ENCODE data around the gene STYX. TPM values are rescaled to one million over a fixed set of nuclear protein-coding genes. Genes with fewer than 3 reads are reported as not detected.

The STYX gene, protein sequence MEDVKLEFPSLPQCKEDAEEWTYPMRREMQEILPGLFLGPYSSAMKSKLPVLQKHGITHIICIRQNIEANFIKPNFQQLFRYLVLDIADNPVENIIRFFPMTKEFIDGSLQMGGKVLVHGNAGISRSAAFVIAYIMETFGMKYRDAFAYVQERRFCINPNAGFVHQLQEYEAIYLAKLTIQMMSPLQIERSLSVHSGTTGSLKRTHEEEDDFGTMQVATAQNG
- polyA plus RNA-seq: 1 to 10 TPM; 4.5 to 7.8 (median 5.7) TPM

DNA sequence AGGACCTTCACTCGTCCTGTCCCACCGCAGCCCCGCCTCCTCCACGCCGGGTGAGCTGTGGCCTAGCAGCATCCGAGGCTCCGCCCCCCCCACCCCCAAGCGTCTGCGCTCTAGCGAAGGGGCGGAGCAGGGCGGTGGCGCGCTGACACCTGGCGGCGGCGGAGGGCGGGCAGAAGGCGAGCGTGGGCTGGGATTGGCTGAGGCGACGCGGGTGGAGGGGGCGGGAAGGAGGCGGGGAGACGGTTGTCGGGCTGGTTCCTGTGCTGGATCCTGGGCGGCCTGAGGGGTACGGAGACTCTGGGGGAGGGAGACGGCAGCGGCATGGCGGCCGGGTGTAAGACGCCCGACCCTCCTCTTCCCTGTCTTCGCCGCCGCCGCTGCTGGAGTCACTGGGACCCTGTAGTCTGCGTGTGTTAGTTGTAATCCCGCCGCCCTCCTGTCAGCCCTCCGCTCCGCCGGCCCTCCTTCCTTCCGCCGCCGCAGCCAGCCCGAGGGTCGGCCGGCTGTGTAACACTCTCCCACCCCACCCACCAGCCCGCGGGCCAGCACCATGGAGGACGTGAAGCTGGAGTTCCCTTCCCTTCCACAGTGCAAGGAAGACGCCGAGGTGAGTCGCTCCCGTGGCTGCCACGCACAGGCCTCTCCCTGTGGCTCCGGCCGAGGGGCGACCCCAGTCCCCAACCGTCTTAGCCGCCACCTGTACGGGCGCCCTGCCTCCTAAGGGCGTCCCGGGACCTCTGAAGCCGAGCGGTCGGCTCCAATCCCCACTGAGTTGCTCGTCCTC is at the start of gene STYX:
Gene STYX, plus strand, starts transcription at position 242 of the 784 bp plus-strand sequence. Its CDS starts 309 bp downstream, at position 551.
- WGBS, 3 donors: 0 to 1% (median 0%) methylated on average over 54 to 72 of the region's 72 CpGs
- no peak within 1 kb of the TSS for H3K27ac ChIP-seq (ENCODE audit: low read depth, low read length)

- no peak overlapping the region for H3K27ac ChIP-seq (ENCODE audit: low read depth, low read length)
- WGBS, 3 donors: 64 to 91% (median 90%) methylated on average over 2 of the region's 2 CpGs
Observed at GRCh38 chr14:52683985-52684520, 45.9 kb upstream of the STYX start.

- 91 to 100% (median 92%) methylated on average over 1 of the region's 1 CpG for WGBS, 3 donors
Observed at GRCh38 chr14:52686176-52686575, 43.8 kb upstream of the STYX start.

DNA sequence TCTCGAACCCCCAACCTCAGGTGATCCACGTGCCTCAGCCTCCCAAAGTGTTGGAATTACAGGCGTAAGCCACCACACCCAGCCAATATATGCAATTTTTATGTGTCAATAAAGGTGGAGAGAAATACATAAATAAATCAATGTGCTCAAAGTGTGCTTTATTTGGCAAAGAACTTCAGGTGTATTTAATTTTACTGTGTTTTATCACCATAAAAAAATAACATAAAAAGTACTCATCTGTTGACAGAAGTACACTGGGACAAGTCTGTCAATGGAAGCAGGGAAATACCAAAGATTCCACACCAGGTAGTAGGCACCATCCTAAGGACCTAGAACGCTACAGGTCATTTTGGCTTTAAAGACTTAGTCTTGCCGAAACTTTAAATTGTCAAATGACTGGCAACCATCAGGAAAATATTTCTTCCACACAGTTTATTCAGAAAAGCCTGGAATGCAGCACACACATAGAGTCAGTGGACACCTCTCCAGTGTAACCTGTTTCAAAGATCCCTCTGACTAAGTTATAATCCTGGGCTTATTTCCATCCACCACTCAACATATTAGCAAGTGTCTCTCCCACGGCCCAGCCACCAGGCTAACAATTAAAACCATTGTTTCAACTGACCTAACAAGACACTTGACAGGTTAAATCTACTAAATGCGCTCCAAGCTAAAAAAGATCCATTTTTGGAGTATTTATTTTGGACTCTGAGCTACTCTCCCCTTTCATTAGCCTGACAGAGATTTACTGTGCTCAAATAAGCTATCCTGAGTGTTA is 38.8 kb upstream of the STYX start:
- no peak overlapping the region for H3K27ac ChIP-seq (ENCODE audit: low read depth, low read length)
- 70 to 94% (median 90%) methylated on average over 7 of the region's 7 CpGs for WGBS, 3 donors

More at GRCh38 chr14:52686176-52686575, 43.8 kb upstream of the STYX start:
- H3K27ac ChIP-seq (ENCODE audit: low read depth, low read length): no peak overlapping the region

GRCh38 chr14:52692248-52692962 is 37.6 kb upstream of the STYX start:
- WGBS, 3 donors: 44 to 55% (median 44%) methylated on average over 5 of the region's 5 CpGs
- H3K27ac ChIP-seq (ENCODE audit: low read depth, low read length): no peak overlapping the region

DNA sequence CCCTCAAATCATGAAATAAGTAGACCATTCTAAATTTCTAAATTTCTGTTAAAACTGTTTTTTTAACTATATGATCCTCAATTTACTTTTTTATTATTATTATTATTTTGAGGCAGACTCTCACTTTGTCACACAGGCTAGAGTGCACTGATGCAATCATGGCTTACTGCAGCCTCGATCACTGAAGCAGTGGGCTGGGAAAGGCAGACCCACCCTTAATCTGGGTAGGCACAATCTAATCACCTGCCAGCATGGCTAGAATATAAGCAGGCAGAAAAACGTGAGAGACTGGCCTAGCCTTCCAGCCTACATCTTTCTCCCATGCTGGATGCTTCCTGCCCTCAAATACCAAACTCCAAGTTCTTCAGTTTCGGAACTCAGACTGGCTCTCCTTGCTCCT is 36.9 kb upstream of the STYX start:
- no peak overlapping the region for H3K27ac ChIP-seq (ENCODE audit: low read depth, low read length)
- WGBS, 3 donors: 66 to 70% (median 69%) methylated on average over 3 of the region's 3 CpGs

GRCh38 chr14:52693532-52693931 is 36.4 kb upstream of the STYX start:
- 86 to 89% (median 88%) methylated on average over 7 of the region's 7 CpGs for WGBS, 3 donors
- H3K27ac ChIP-seq (ENCODE audit: low read depth, low read length): no peak overlapping the region

DNA sequence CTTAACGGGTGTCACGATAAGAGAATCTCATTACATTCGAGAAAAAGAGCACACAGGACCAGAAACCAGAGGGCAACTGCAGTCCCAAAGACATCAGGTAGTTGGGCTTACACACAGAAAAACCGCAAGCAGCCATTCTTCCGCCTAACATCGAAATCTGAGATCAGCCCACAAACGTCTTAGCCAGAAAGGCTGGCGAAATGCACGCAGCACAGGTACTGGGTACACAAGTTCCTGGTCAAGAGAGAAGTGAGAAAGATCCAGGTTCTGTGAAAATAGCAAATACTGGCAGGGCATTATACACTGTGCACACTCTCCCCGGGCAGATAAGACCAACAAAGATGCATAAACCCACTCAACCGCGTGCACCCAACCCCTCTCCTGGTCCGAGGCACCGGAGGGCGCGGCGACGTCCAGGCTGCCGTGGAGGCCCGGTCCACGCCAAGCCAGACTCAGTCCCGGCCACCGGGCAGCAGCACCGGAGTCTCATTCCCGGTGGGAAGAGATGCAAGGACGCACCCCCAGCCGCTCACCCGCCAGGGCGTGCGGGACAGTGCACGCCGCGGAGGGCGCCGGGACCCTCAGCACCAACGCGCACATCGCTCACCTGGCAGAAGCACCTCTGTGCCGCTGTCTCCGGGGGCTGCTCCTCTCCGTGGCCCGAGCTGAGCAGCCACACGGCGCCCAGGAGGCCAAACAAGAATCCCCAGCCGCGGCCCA is 35.0 kb upstream of the STYX start:
- peak overlapping the region; percentile 97 for H3K27ac ChIP-seq (ENCODE audit: low read depth, low read length)
- WGBS, 3 donors: 1% methylated on average over 33 to 46 of the region's 46 CpGs

DNA sequence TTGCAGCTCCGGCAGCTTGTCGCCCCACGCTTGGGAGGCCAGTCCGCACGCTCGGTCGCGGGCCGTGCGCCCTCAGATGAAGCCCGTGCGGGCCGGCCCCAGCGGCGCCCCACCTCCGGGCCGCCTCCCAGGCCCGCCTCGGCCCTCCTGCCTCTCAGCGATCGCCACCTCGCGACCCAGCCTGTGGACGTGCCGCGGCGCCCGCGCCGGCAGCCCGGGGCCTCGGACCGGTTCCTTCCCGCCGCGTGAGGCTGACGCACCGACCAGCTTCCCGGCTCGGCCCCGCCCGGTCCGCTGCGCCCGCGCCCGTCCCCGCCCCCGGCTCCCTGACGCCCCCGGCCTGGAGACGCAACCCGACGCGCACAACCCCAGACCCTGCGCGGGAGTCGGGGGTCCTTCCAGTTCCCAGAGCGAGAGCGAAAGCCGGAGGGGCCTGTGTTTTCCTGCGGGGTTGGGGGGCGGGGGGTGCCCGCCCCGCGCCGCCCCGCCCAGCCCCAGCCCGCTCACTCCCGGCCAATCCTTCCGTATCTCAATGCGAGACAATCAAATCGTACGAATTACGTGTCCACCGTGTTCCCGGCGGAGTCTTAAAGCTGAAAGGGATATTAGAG is 34.4 kb upstream of the STYX start, which contains the start of gene ERO1A:
Gene ERO1A, minus strand, starts transcription at position 78 of the 611 bp plus-strand sequence. Its CDS starts 77 bp downstream, at position 1.
- WGBS, 3 donors: 1% methylated on average over 56 to 78 of the region's 78 CpGs
- peak within 1 kb of the TSS; percentile 97 for H3K27ac ChIP-seq (ENCODE audit: low read depth, low read length)

GRCh38 chr14:52700701-52701172 is 29.2 kb upstream of the STYX start:
- no peak overlapping the region for H3K27ac ChIP-seq (ENCODE audit: low read depth, low read length)
- WGBS, 3 donors: 7 to 46% (median 39%) methylated on average over 2 of the region's 2 CpGs

- WGBS, 3 donors: 66 to 70% (median 68%) methylated on average over 3 of the region's 3 CpGs
- no peak overlapping the region for H3K27ac ChIP-seq (ENCODE audit: low read depth, low read length)
Observed at GRCh38 chr14:52701223-52701622, 28.7 kb upstream of the STYX start.

DNA sequence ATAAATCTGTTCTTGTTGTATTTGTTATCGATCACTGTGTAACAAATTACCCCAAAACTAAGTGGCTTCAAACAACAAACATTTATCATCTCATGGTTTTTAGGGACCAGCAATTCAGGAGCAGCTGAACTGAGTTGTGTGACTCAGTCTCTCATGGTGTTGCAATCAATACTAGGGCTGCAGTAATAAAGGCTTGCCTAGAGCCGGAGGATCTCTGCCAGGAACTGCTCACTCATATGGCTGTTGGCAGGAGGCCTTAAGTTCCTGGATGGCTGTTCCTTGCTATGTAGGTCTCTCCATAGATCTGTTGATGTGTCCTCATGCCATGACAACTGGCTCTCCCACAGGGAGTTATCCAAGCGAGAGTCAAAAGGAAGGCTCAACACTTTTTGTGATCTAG is 26.7 kb upstream of the STYX start:
- 50 to 76% (median 60%) methylated on average over 3 of the region's 3 CpGs for WGBS, 3 donors
- no peak overlapping the region for H3K27ac ChIP-seq (ENCODE audit: low read depth, low read length)

DNA sequence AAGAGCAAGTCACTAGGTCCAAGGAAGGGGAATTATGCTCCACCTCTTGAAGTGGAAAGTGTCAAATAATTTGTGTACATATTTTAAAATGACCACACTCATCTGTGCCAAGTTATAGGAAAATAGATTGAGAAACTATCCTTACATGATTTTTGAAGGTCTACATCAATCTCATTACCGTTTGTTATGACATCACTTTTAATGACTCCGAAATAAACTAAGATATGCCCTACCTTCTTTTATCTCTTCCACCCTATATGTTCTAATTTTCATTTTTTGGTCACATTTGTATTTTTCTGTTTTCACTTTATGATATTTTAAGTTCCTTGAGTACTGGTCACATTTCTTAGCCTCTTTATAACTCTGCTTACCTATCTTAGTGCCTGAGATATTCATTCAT is 26.3 kb upstream of the STYX start:
- WGBS, 3 donors: 87 to 95% (median 90%) methylated on average over 2 of the region's 2 CpGs
- no peak overlapping the region for H3K27ac ChIP-seq (ENCODE audit: low read depth, low read length)

DNA sequence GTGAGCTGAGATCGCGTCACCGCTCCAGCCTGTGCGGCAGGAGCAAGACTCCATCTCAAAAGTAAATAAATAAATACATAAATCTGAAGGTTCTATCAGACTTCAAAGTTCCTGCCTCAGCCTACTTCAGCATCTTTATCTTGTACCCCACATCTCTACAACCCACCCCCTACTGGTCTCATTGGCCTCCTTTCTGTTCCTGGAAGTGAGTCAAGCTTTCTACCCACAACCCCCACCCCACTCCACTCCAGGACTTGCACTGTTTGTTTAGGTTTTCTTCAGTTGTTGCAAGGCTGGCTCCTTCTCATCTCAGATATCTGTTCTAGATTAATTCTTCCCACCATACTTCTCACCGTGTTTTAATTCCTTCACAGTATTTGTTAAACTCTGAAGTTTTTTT is 23.7 kb upstream of the STYX start:
- H3K27ac ChIP-seq (ENCODE audit: low read depth, low read length): no peak overlapping the region
- WGBS, 3 donors: 78 to 91% (median 88%) methylated on average over 5 of the region's 5 CpGs

GRCh38 chr14:52706724-52707706 is 23.0 kb upstream of the STYX start, which contains the start of gene PSMC6:
Gene PSMC6 (plus strand): TSS chr14:52707200. CDS start chr14:52707220, 20 bp downstream.
- WGBS, 3 donors: 0% methylated on average over 40 to 43 of the region's 43 CpGs
- peak within 1 kb of the TSS; percentile 82 for H3K27ac ChIP-seq (ENCODE audit: low read depth, low read length)

- WGBS, 3 donors: 27 to 48% (median 43%) methylated on average over 1 of the region's 1 CpG
- no peak overlapping the region for H3K27ac ChIP-seq (ENCODE audit: low read depth, low read length)
Observed at GRCh38 chr14:52711666-52712065, 18.3 kb upstream of the STYX start.

Data from adipose tissue (tissue), 3 donors.